H9 (cell line): ENCODE data around the gene BAIAP2L1. TPM values are rescaled to one million over a fixed set of nuclear protein-coding genes. Genes with fewer than 3 reads are reported as not detected.

Experiments
- DNase-seq: peaks from one replicate; pipeline ENCODE4 v3.0.0-alpha.2; 2017
- H2AFZ ChIP-seq: one replicate; pipeline ENCODE4 v1.6.1; 2013; ENCODE audit warnings: mild to moderate bottlenecking, low read length, control low read depth, moderate library complexity
- H2AK5ac ChIP-seq: 2 replicates; pipeline ENCODE4 v1.6.1; 2013; ENCODE audit warnings: low read length, control low read depth, mixed read lengths; ENCODE audit not compliant: insufficient read length
- H2BK120ac ChIP-seq: one replicate; pipeline ENCODE4 v1.6.1; 2013; ENCODE audit warnings: low read depth, mild to moderate bottlenecking, low read length, control low read depth, inconsistent platforms; ENCODE audit not compliant: poor library complexity, severe bottlenecking
- H2BK12ac ChIP-seq: 2 replicates; pipeline ENCODE4 v1.6.1; 2013; ENCODE audit warnings: low read length, control low read depth, mixed read lengths, low read depth; ENCODE audit not compliant: insufficient read length
- H2BK15ac ChIP-seq: 2 replicates; pipeline ENCODE4 v1.6.1; 2013; ENCODE audit warnings: low read depth, low read length, control low read depth
- H2BK20ac ChIP-seq: one replicate; pipeline ENCODE4 v1.6.1; 2013; ENCODE audit warnings: low read depth, mild to moderate bottlenecking, low read length, control low read depth, inconsistent platforms; ENCODE audit not compliant: poor library complexity, severe bottlenecking
- H2BK5ac ChIP-seq: 2 replicates; pipeline ENCODE4 v1.6.1; 2013; ENCODE audit warnings: low read length, control low read depth, mixed read lengths; ENCODE audit not compliant: insufficient read length
- H3K14ac ChIP-seq: 2 replicates; pipeline ENCODE4 v1.6.1; 2013; ENCODE audit warnings: low read length, control low read depth; ENCODE audit not compliant: insufficient read depth
- H3K18ac ChIP-seq: 2 replicates; pipeline ENCODE4 v1.6.1; 2013; ENCODE audit warnings: low read depth, mild to moderate bottlenecking, mixed read lengths, low read length, control low read depth; ENCODE audit not compliant: insufficient read length
- H3K23ac ChIP-seq: 2 replicates; pipeline ENCODE4 v1.6.1; 2013; ENCODE audit warnings: low read length, control low read depth, mixed read lengths, low read depth; ENCODE audit not compliant: insufficient read length
- H3K23me2 ChIP-seq: 2 replicates; pipeline ENCODE4 v1.6.1; 2013; ENCODE audit warnings: low read depth, mild to moderate bottlenecking, mixed read lengths, low read length, control low read depth; ENCODE audit not compliant: insufficient read length, poor library complexity, severe bottlenecking
- H3K27ac ChIP-seq: 2 replicates; pipeline ENCODE4 v1.5.1; 2013; ENCODE audit warnings: low read length, control low read depth, mixed read lengths, low read depth; ENCODE audit not compliant: insufficient read length
- H3K27me3 ChIP-seq: 2 replicates; pipeline ENCODE4 v1.6.1; 2013; ENCODE audit warnings: low read length, control low read depth, inconsistent platforms; ENCODE audit not compliant: insufficient read depth
- H3K4ac ChIP-seq: 2 replicates; pipeline ENCODE4 v1.6.1; 2013; ENCODE audit warnings: low read depth, mild to moderate bottlenecking, control low read depth, inconsistent platforms, low read length, moderate library complexity
- H3K4me1 ChIP-seq: 2 replicates; pipeline ENCODE4 v1.6.1; 2013; ENCODE audit warnings: low read length, control low read depth, inconsistent platforms; ENCODE audit not compliant: insufficient read depth
- H3K4me2 ChIP-seq: 2 replicates; pipeline ENCODE4 v1.6.1; 2013; ENCODE audit warnings: low read length, control low read depth, mixed read lengths; ENCODE audit not compliant: insufficient read length, insufficient read depth
- H3K56ac ChIP-seq: 2 replicates; pipeline ENCODE4 v1.6.1; 2013; ENCODE audit warnings: low read depth, mild to moderate bottlenecking, mixed read lengths, low read length, control low read depth; ENCODE audit not compliant: insufficient read length
- H3K79me1 ChIP-seq: 2 replicates; pipeline ENCODE4 v1.6.1; 2013; ENCODE audit warnings: low read depth, mild to moderate bottlenecking, moderate library complexity, low read length, control low read depth, inconsistent platforms; ENCODE audit not compliant: insufficient read depth, poor library complexity, severe bottlenecking
- H3K79me2 ChIP-seq: 2 replicates; pipeline ENCODE4 v1.6.1; 2013; ENCODE audit warnings: low read length, control low read depth, inconsistent platforms; ENCODE audit not compliant: insufficient read depth
- H3K9ac ChIP-seq: 2 replicates; pipeline ENCODE4 v1.6.1; 2013; ENCODE audit warnings: low read length, control low read depth, mixed read lengths; ENCODE audit not compliant: insufficient read length; ENCODE audit errors: extremely low read depth
- H3K9me3 ChIP-seq: one replicate; pipeline ENCODE4 v1.6.1; 2013; ENCODE audit warnings: low read depth, low read length, inconsistent platforms; ENCODE audit not compliant: control insufficient read depth
- H3T11ph ChIP-seq: one replicate; pipeline ENCODE4 v1.6.1; 2013; ENCODE audit warnings: mild to moderate bottlenecking, low read length, control low read depth, inconsistent platforms
- H4K20me1 ChIP-seq: one replicate; pipeline ENCODE4 v1.6.1; 2013; ENCODE audit not compliant: control insufficient read depth, insufficient read length, insufficient read depth
- H4K5ac ChIP-seq: 2 replicates; pipeline ENCODE4 v1.6.1; 2013; ENCODE audit warnings: low read depth, mild to moderate bottlenecking, mixed read lengths, low read length, control low read depth; ENCODE audit not compliant: insufficient read length
- H4K8ac ChIP-seq: replicated peaks from 2 replicates; pipeline ENCODE4 v1.6.1; 2013; ENCODE audit warnings: low read length, control low read depth, mixed read lengths, low read depth; ENCODE audit not compliant: insufficient read length
- H4K91ac ChIP-seq: 2 replicates; pipeline ENCODE4 v1.6.1; 2013; ENCODE audit warnings: low read depth, mild to moderate bottlenecking, moderate library complexity, mixed read lengths, low read length, control low read depth; ENCODE audit not compliant: insufficient read length
- H3K27ac Mint-ChIP-seq, 3 experiments: 2 replicates in 2 of 3; 3 replicates in 1 of 3; pipeline ENCODE4 v1.8.0; 2020 to 2021; ENCODE audit warnings: mixed read lengths in 3 of 3, mild to moderate bottlenecking in 1 of 3, moderate library complexity in 1 of 3
- H3K27me3 Mint-ChIP-seq: 2 replicates; pipeline ENCODE4 v1.8.0; 2021; ENCODE audit warnings: low read depth, mild to moderate bottlenecking, moderate library complexity, mixed read lengths
- H3K36me3 Mint-ChIP-seq, 3 experiments: 2 replicates in 2 of 3; 3 replicates in 1 of 3; pipeline ENCODE4 v1.8.0; 2020 to 2021; ENCODE audit warnings: low read depth in 3 of 3, mixed read lengths in 3 of 3; ENCODE audit not compliant: insufficient read depth in 1 of 3
- H3K4me1 Mint-ChIP-seq, 2 experiments: 2 replicates each; pipeline ENCODE4 v1.8.0; 2020; ENCODE audit warnings: mixed read lengths in 2 of 2
- H3K4me3 Mint-ChIP-seq, 2 experiments: 2 replicates in 1 of 2; 3 replicates in 1 of 2; pipeline ENCODE4 v1.8.0; 2020 to 2021; ENCODE audit warnings: mild to moderate bottlenecking in 2 of 2, mixed read lengths in 2 of 2, moderate library complexity in 1 of 2
- H3K9me3 Mint-ChIP-seq, 2 experiments: 2 replicates in 1 of 2; 3 replicates in 1 of 2; pipeline ENCODE4 v1.8.0; 2020; ENCODE audit warnings: mild to moderate bottlenecking in 2 of 2, mixed read lengths in 2 of 2, moderate library complexity in 1 of 2
- WGBS: extraction: QIAGEN DNeasy Blood & Tissue Kit; methylation state at CpG from one replicate; pipeline ENCODE4 v1.1.7; 2013; ENCODE audit warnings: missing lambda C conversion rate, low lambda C conversion rate, mixed read lengths; ENCODE audit not compliant: insufficient read length; ENCODE audit errors: extremely low coverage; 5-methylcytosine and 5-hydroxymethylcytosine counted together
- total RNA-seq: library from RNA; stranded (reverse); gene quantifications from 2 replicates; pipeline ENCODE4 v1.2.1, GENCODE V29; 2021
- TF ChIP-seq, protein P1 (sequence below): fragments of 200-600 bp; sonication (generic); conservative IDR thresholded peaks from 3 replicates; pipeline ENCODE4 v1.8.0; 2021; ENCODE audit warnings: antibody characterized with exemption, mild to moderate bottlenecking

Gene BAIAP2L1
- total RNA-seq, 1 experiment from 2014 or later = 25.9 TPM

DNA sequence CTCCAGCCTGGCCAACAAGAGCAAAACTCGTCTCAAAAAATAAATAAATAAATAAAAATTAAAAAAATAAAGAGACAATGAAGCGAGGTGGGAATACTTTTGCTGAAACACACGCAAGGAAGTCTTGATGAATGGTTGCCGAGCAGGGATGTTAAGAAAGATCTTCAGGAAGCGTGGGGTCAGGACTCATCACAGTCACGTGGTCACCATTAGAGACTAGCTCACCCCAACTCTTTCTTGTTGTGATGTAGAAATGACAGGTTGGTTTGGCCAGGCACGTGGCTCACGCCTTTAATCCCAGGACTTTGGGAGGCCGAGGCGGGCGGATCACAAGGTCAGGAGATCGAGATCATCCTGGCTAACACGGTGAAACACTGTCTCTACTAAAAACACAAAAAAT, 28.9 kb upstream of the BAIAP2L1 start:
- H3K9me3 ChIP-seq = no peaks in the 10 kb centered on the region
- no CpG with 5 or more reads among the region's 13 CpGs for WGBS
- H4K5ac ChIP-seq = no peak overlapping the region
- H3K4me3 Mint-ChIP-seq = no peak overlapping the region
- H3K27ac Mint-ChIP-seq = no peak overlapping the region
- no peak overlapping the region for H2BK5ac ChIP-seq
- H3K4me1 ChIP-seq = no peaks in the 10 kb centered on the region
- no peak overlapping the region for H2BK20ac ChIP-seq
- no peak overlapping the region for H3T11ph ChIP-seq
- H3K27ac ChIP-seq = no peak overlapping the region
- H2AFZ ChIP-seq = no peak overlapping the region
- no peak overlapping the region for H2BK120ac ChIP-seq
- H4K20me1 ChIP-seq = no peaks in the 10 kb centered on the region
- H4K8ac ChIP-seq = no peak overlapping the region
- no peak overlapping the region for H3K18ac ChIP-seq
- no peaks in the 10 kb centered on the region for H3K36me3 Mint-ChIP-seq
- no peak overlapping the region for H2BK12ac ChIP-seq
- H3K27me3 Mint-ChIP-seq = no peaks in the 10 kb centered on the region; the same call in none of the 2 replicates
- TF ChIP-seq, protein P1, sequence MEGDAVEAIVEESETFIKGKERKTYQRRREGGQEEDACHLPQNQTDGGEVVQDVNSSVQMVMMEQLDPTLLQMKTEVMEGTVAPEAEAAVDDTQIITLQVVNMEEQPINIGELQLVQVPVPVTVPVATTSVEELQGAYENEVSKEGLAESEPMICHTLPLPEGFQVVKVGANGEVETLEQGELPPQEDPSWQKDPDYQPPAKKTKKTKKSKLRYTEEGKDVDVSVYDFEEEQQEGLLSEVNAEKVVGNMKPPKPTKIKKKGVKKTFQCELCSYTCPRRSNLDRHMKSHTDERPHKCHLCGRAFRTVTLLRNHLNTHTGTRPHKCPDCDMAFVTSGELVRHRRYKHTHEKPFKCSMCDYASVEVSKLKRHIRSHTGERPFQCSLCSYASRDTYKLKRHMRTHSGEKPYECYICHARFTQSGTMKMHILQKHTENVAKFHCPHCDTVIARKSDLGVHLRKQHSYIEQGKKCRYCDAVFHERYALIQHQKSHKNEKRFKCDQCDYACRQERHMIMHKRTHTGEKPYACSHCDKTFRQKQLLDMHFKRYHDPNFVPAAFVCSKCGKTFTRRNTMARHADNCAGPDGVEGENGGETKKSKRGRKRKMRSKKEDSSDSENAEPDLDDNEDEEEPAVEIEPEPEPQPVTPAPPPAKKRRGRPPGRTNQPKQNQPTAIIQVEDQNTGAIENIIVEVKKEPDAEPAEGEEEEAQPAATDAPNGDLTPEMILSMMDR = no peak
- H3K27me3 ChIP-seq = no peaks in the 10 kb centered on the region
- H3K14ac ChIP-seq = no peak overlapping the region
- no peak overlapping the region for H3K9ac ChIP-seq
- no peak overlapping the region for H4K91ac ChIP-seq
- H2BK15ac ChIP-seq = no peak overlapping the region
- H3K79me2 ChIP-seq = no peaks in the 10 kb centered on the region
- no peak overlapping the region for H2AK5ac ChIP-seq
- H3K23ac ChIP-seq = no peak overlapping the region
- H3K56ac ChIP-seq = no peak overlapping the region
- no peak overlapping the region for H3K4ac ChIP-seq
- peaks cover 2 to 3% of the 10 kb centered on the region in 2 experiments; a peak in 1 of 5 replicates for H3K9me3 Mint-ChIP-seq
- H3K23me2 ChIP-seq = no peaks in the 10 kb centered on the region
- no peaks in the 10 kb centered on the region for H3K79me1 ChIP-seq
- no peaks in the 10 kb centered on the region for H3K4me1 Mint-ChIP-seq
- H3K4me2 ChIP-seq = no peak overlapping the region
- DNase-seq = no peak
